Inflammatory macrophage (primary cell): ENCODE data around the gene F9.
A peak's percentile ranks its signal among the peaks of the same experiment; 100 is the strongest.
"Not testable (repeated sequence)": the region's sequence is repeated elsewhere in the genome, so short reads cannot be mapped to it uniquely, and the experiment has no call there.

Source experiments
- DNase-seq, 2 donors: peaks; one replicate each; pipeline ENCODE4 v3.0.0-alpha.2; 2020 to 2022
- total RNA-seq, 18 experiments: gene quantifications; one replicate each; lab custom pipeline; 2026; ENCODE audit warnings: mixed read lengths in 6 of 18, inconsistent platforms in 2 of 18; lab: John Stamatoyannopoulos, UW

The F9 gene
- 0 to 0.15 (median 0) reads per million in 18 experiments for total RNA-seq

- no peak for DNase-seq
Observed at GRCh38 chrX:139530550-139530949, at the start of gene F9. Gene F9 (plus strand): TSS chrX:139530739. CDS start chrX:139530765, 26 bp downstream.

GRCh38 chrX:139483699-139484098, 46.8 kb upstream of the F9 start:
- no peak for DNase-seq

GRCh38 chrX:139484591-139484990, 45.9 kb upstream of the F9 start:
- no peak for DNase-seq

GRCh38 chrX:139495324-139495723, 35.2 kb upstream of the F9 start:
- DNase-seq = no peak

- peak in 1 of 2 donors; percentile 11 for DNase-seq
Observed at GRCh38 chrX:139506333-139506732, 24.2 kb upstream of the F9 start.

GRCh38 chrX:139508099-139508498, 22.4 kb upstream of the F9 start:
- DNase-seq = no peak

- DNase-seq = no peak
Observed at GRCh38 chrX:139518475-139518874, 12.1 kb upstream of the F9 start.

- DNase-seq = not testable (repeated sequence)
Observed at GRCh38 chrX:139528829-139529228, 1.7 kb upstream of the F9 start.

- no peak for DNase-seq
Observed at GRCh38 chrX:139532834-139533233, 2.3 kb downstream of the F9 start.

- DNase-seq = no peak
Observed at GRCh38 chrX:139533444-139533843, 2.9 kb downstream of the F9 start.

GRCh38 chrX:139538907-139539790, 8.6 kb downstream of the F9 start:
- no peak for DNase-seq

- DNase-seq = no peak
Observed at GRCh38 chrX:139542652-139543051, 12.1 kb downstream of the F9 start.

- no peak for DNase-seq
Observed at GRCh38 chrX:139543920-139544319, 13.4 kb downstream of the F9 start.

GRCh38 chrX:139544591-139544990, 14.1 kb downstream of the F9 start:
- no peak for DNase-seq

GRCh38 chrX:139554376-139554775, 23.8 kb downstream of the F9 start:
- DNase-seq = peak; percentile 7 to 21

- DNase-seq = peak in 1 of 2 donors; percentile 22
Observed at GRCh38 chrX:139554991-139555675, 24.6 kb downstream of the F9 start.

- peak; percentile 57 to 61 for DNase-seq
Observed at GRCh38 chrX:139559383-139560042, 29.0 kb downstream of the F9 start.

- DNase-seq = no peak
Observed at GRCh38 chrX:139560221-139560620, 29.7 kb downstream of the F9 start.

- DNase-seq = no peak
Observed at GRCh38 chrX:139563251-139563650, 32.7 kb downstream of the F9 start.

- DNase-seq = no peak
Observed at GRCh38 chrX:139566981-139567380, 36.4 kb downstream of the F9 start.

- no peak for DNase-seq
Observed at GRCh38 chrX:139581068-139581467, 50.5 kb downstream of the F9 start.

GRCh38 chrX:139585613-139586012, 55.1 kb downstream of the F9 start:
- no peak for DNase-seq

- DNase-seq = no peak
Observed at GRCh38 chrX:139596068-139596467, 65.5 kb downstream of the F9 start.
